HepG2 (cell line): ENCODE measurements around the gene SPIB. TPM values are rescaled to one million over a fixed set of nuclear protein-coding genes. Genes with fewer than 3 reads are reported as not detected.
A peak's percentile ranks its signal among the peaks of the same experiment; 100 is the strongest.

Experiments used
- DNMT3B ChIP-seq: conservative IDR thresholded peaks from 2 replicates; pipeline ENCODE4 v1.6.1; 2016; ENCODE audit warnings: missing biosample characterization, control low read depth
- HDAC2 ChIP-seq: sonication (generic); formaldehyde crosslinking; IDR thresholded peaks from 2 replicates; pipeline ENCODE4 v1.4.0; 2020; ENCODE audit warnings: missing genetic modification reagents
- KMT2A ChIP-seq: sonication (generic); formaldehyde crosslinking; IDR thresholded peaks from 2 replicates; pipeline ENCODE4 v1.4.0; 2020; ENCODE audit warnings: missing genetic modification reagents
- MBD4 ChIP-seq: IDR thresholded peaks from 2 replicates; pipeline ENCODE4 v1.6.1; 2012; ENCODE audit warnings: low read length, inconsistent platforms, borderline replicate concordance
- PTBP1 ChIP-seq: fragments of 200-400 bp; formaldehyde crosslinking; IDR thresholded peaks from 2 replicates; pipeline ENCODE4 v1.6.1; 2018; ENCODE audit warnings: low read length, low read depth; ENCODE audit not compliant: poor library complexity, severe bottlenecking
- U2AF1 ChIP-seq: fragments of 200-400 bp; formaldehyde crosslinking; optimal IDR thresholded peaks from 2 replicates; pipeline ENCODE3; 2017; ENCODE audit warnings: mild to moderate bottlenecking, low read depth, low read length
- ZNF354B ChIP-seq: sonication (generic); formaldehyde crosslinking; IDR thresholded peaks from 2 replicates; pipeline ENCODE4 v1.8.0; 2022; ENCODE audit warnings: mild to moderate bottlenecking, missing genetic modification reagents
- ZNF619 ChIP-seq: sonication (generic); formaldehyde crosslinking; IDR thresholded peaks from 2 replicates; pipeline ENCODE4 v1.4.0; 2020; ENCODE audit warnings: mild to moderate bottlenecking, missing genetic modification reagents
- ZNF674 ChIP-seq: sonication (generic); formaldehyde crosslinking; IDR thresholded peaks from 2 replicates; pipeline ENCODE4 v1.5.0; 2020; ENCODE audit warnings: low read depth, mild to moderate bottlenecking, missing genetic modification reagents
- ZNF776 ChIP-seq: sonication (generic); formaldehyde crosslinking; IDR thresholded peaks from 2 replicates; pipeline ENCODE4 v1.4.0; 2020; ENCODE audit warnings: mild to moderate bottlenecking, missing genetic modification reagents
- ZNF790 ChIP-seq: sonication (generic); formaldehyde crosslinking; IDR thresholded peaks from 2 replicates; pipeline ENCODE4 v1.8.0; 2022; ENCODE audit warnings: missing genetic modification reagents, mild to moderate bottlenecking, borderline replicate concordance
- polyA plus RNA-seq, 8 experiments: library from polyadenylated mRNA; depleted of rRNA in 3 of 8; stranded (reverse) in 7 of 8; unstranded in 1 of 8; fragments of >200 nt; fragmentation: Illumina TruSeq in 4 of 8; extraction: Trizol in 4 of 8; gene quantifications; 2 replicates each; pipeline versions ENCODE4 v1.2.1 to v1.2.3, GENCODE V29; 2011 to 2016; ENCODE audit warnings: low read depth in 4 of 8, missing spikeins in 1 of 8, mixed read lengths in 1 of 8; ENCODE audit not compliant: insufficient read depth in 1 of 8
- total RNA-seq, 5 experiments: library from RNA; depleted of rRNA; stranded (reverse); fragments of >200 nt; fragmentation: Illumina TruSeq; extraction: Trizol; gene quantifications; 2 replicates each; pipeline ENCODE4 v1.2.3, GENCODE V29; 2016; ENCODE audit warnings: low read depth in 1 of 5
- TF ChIP-seq, protein P1 (sequence below), 2 experiments: IDR thresholded peaks; 2 replicates each; pipeline ENCODE4 v1.6.1; 2011 to 2012; ENCODE audit warnings: low read length in 2 of 2, borderline replicate concordance in 1 of 2, low read depth in 1 of 2, mild to moderate bottlenecking in 1 of 2, moderate library complexity in 1 of 2
- TF ChIP-seq, protein P2 (sequence below): sonication (generic); formaldehyde crosslinking; IDR thresholded peaks from 2 replicates; pipeline ENCODE4 v1.4.0; 2020; ENCODE audit warnings: missing genetic modification reagents
- TF ChIP-seq, protein P3 (sequence below): sonication (generic); formaldehyde crosslinking; IDR thresholded peaks from 2 replicates; pipeline ENCODE4 v1.5.0; 2020; ENCODE audit warnings: mild to moderate bottlenecking, missing genetic modification reagents
- TF ChIP-seq, protein P4 (sequence below): IDR thresholded peaks from 2 replicates; pipeline ENCODE4 v1.4.0; 2020; ENCODE audit warnings: mild to moderate bottlenecking, missing genetic modification reagents

The SPIB gene
- total and polyA plus RNA-seq, 2 of the 13 experiments (the other 11 are each of a cell fraction or from before 2014, with no cell fraction given), result 0.04 TPM; not detected in 1

DNA sequence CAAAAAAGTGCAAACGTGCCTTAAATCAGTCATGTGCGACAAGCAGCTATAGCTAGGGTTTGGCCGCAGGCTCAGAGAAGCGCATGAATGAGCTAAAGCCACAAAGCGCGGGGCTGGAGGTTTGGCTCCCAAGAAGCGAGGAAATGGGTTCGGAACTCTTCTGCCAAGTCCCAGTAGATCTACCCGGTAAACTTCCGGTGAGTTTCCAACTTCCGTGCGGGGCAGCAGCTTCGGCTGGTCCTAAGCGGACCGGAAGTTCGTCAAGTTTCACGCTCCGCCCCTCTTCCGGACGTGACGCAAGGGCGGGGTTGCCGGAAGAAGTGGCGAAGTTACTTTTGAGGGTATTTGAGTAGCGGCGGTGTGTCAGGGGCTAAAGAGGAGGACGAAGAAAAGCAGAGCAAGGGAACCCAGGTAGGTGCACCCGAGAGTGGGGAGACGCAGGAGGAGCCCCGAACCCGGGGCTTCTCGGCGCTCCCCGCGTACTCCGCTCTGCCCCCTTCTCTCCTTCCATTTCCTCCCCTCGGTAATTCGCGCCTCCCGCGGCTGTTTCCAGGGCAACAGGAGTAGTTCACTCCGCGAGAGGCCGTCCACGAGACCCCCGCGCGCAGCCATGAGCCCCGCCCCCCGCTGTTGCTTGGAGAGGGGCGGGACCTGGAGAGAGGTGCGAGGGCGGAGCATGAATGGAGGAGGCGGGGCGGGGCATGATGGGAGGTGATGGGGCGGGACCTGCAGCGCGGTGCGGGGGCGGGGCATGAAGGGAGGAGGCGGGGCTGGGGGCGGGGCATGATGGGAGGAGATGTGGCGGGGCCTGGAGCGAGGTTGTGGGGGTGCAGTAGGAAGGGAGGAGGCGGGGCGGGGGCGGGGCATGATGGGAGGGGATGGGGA, 42.3 kb upstream of the SPIB start, which contains the start of gene NR1H2 (continued):
- TF ChIP-seq, protein P1, sequence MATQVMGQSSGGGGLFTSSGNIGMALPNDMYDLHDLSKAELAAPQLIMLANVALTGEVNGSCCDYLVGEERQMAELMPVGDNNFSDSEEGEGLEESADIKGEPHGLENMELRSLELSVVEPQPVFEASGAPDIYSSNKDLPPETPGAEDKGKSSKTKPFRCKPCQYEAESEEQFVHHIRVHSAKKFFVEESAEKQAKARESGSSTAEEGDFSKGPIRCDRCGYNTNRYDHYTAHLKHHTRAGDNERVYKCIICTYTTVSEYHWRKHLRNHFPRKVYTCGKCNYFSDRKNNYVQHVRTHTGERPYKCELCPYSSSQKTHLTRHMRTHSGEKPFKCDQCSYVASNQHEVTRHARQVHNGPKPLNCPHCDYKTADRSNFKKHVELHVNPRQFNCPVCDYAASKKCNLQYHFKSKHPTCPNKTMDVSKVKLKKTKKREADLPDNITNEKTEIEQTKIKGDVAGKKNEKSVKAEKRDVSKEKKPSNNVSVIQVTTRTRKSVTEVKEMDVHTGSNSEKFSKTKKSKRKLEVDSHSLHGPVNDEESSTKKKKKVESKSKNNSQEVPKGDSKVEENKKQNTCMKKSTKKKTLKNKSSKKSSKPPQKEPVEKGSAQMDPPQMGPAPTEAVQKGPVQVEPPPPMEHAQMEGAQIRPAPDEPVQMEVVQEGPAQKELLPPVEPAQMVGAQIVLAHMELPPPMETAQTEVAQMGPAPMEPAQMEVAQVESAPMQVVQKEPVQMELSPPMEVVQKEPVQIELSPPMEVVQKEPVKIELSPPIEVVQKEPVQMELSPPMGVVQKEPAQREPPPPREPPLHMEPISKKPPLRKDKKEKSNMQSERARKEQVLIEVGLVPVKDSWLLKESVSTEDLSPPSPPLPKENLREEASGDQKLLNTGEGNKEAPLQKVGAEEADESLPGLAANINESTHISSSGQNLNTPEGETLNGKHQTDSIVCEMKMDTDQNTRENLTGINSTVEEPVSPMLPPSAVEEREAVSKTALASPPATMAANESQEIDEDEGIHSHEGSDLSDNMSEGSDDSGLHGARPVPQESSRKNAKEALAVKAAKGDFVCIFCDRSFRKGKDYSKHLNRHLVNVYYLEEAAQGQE (IDR thresholded peaks at IDR 0.05; ENCODE audit: borderline replicate concordance in 1 of 2, low read depth in 1 of 2, low read length in 2 of 2), result no peak
- no peak; the same call in 1 of the 2 replicates for TF ChIP-seq ZNF619 (CRISPR knock-in tag)
- TF ChIP-seq PTBP1, result peak; percentile 66
- TF ChIP-seq KMT2A (CRISPR knock-in tag), result peak; percentile 49; the same call in 1 of the 2 replicates
- 0 out of 2 replicates have a peak, but pooled peaks have one; percentile 53 for TF ChIP-seq DNMT3B (CRISPR knock-in tag)
- 0 out of 2 replicates have a peak, but pooled peaks have one; percentile 52 for TF ChIP-seq ZNF790 (CRISPR knock-in tag)
- peak; percentile 77 for TF ChIP-seq U2AF1
- TF ChIP-seq, protein P2, sequence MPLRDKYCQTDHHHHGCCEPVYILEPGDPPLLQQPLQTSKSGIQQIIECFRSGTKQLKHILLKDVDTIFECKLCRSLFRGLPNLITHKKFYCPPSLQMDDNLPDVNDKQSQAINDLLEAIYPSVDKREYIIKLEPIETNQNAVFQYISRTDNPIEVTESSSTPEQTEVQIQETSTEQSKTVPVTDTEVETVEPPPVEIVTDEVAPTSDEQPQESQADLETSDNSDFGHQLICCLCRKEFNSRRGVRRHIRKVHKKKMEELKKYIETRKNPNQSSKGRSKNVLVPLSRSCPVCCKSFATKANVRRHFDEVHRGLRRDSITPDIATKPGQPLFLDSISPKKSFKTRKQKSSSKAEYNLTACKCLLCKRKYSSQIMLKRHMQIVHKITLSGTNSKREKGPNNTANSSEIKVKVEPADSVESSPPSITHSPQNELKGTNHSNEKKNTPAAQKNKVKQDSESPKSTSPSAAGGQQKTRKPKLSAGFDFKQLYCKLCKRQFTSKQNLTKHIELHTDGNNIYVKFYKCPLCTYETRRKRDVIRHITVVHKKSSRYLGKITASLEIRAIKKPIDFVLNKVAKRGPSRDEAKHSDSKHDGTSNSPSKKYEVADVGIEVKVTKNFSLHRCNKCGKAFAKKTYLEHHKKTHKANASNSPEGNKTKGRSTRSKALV (CRISPR knock-in tag), result peak; percentile 82
- TF ChIP-seq HDAC2 (CRISPR knock-in tag), result peak; percentile 81
- TF ChIP-seq ZNF674 (CRISPR knock-in tag), result no peak
- TF ChIP-seq ZNF776 (CRISPR knock-in tag), result no peak
- TF ChIP-seq, protein P3, sequence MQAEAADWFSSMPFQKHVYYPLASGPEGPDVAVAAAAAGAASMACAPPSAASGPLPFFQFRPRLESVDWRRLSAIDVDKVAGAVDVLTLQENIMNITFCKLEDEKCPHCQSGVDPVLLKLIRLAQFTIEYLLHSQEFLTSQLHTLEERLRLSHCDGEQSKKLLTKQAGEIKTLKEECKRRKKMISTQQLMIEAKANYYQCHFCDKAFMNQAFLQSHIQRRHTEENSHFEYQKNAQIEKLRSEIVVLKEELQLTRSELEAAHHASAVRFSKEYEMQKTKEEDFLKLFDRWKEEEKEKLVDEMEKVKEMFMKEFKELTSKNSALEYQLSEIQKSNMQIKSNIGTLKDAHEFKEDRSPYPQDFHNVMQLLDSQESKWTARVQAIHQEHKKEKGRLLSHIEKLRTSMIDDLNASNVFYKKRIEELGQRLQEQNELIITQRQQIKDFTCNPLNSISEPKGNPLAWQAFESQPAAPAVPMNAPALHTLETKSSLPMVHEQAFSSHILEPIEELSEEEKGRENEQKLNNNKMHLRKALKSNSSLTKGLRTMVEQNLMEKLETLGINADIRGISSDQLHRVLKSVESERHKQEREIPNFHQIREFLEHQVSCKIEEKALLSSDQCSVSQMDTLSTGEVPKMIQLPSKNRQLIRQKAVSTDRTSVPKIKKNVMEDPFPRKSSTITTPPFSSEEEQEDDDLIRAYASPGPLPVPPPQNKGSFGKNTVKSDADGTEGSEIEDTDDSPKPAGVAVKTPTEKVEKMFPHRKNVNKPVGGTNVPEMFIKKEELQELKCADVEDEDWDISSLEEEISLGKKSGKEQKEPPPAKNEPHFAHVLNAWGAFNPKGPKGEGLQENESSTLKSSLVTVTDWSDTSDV, result 0 out of 2 replicates have a peak, but pooled peaks have one; percentile 72
- TF ChIP-seq, protein P4, sequence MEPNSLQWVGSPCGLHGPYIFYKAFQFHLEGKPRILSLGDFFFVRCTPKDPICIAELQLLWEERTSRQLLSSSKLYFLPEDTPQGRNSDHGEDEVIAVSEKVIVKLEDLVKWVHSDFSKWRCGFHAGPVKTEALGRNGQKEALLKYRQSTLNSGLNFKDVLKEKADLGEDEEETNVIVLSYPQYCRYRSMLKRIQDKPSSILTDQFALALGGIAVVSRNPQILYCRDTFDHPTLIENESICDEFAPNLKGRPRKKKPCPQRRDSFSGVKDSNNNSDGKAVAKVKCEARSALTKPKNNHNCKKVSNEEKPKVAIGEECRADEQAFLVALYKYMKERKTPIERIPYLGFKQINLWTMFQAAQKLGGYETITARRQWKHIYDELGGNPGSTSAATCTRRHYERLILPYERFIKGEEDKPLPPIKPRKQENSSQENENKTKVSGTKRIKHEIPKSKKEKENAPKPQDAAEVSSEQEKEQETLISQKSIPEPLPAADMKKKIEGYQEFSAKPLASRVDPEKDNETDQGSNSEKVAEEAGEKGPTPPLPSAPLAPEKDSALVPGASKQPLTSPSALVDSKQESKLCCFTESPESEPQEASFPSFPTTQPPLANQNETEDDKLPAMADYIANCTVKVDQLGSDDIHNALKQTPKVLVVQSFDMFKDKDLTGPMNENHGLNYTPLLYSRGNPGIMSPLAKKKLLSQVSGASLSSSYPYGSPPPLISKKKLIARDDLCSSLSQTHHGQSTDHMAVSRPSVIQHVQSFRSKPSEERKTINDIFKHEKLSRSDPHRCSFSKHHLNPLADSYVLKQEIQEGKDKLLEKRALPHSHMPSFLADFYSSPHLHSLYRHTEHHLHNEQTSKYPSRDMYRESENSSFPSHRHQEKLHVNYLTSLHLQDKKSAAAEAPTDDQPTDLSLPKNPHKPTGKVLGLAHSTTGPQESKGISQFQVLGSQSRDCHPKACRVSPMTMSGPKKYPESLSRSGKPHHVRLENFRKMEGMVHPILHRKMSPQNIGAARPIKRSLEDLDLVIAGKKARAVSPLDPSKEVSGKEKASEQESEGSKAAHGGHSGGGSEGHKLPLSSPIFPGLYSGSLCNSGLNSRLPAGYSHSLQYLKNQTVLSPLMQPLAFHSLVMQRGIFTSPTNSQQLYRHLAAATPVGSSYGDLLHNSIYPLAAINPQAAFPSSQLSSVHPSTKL (CRISPR knock-in tag), result peak; percentile 48
- no peak for TF ChIP-seq MBD4
- TF ChIP-seq ZNF354B, result no peak
